Endodermal cell (in vitro differentiated cells): Measurements from ENCODE around the gene REEP6. TPM values are rescaled to one million over a fixed set of nuclear protein-coding genes. Genes with fewer than 3 reads are reported as not detected.

Experiments used
- DNase-seq: peaks from one replicate; pipeline ENCODE4 v3.0.0-alpha.2; 2017
- H3K27ac ChIP-seq: 2 replicates; pipeline ENCODE4 v1.5.1; 2013; ENCODE audit warnings: mild to moderate bottlenecking, low read depth, low read length, moderate library complexity
- H3K27me3 ChIP-seq: 2 replicates; pipeline ENCODE4 v1.6.1; 2013; ENCODE audit warnings: mild to moderate bottlenecking, low read length, moderate library complexity; ENCODE audit not compliant: insufficient read depth, control insufficient read depth, poor library complexity, severe bottlenecking
- H3K36me3 ChIP-seq: 2 replicates; pipeline ENCODE4 v1.7.0; 2013; ENCODE audit warnings: mild to moderate bottlenecking, low read length, moderate library complexity; ENCODE audit not compliant: control insufficient read depth, insufficient read depth
- H3K4me1 ChIP-seq: one replicate; pipeline ENCODE4 v1.7.0; 2013; ENCODE audit warnings: low read length; ENCODE audit not compliant: control insufficient read depth, insufficient read depth
- H3K4me3 ChIP-seq: 2 replicates; pipeline ENCODE4 v1.5.1; 2013; ENCODE audit warnings: mild to moderate bottlenecking, low read length, moderate library complexity
- H3K9ac ChIP-seq: 2 replicates; pipeline ENCODE4 v1.6.1; 2013; ENCODE audit warnings: mild to moderate bottlenecking, low read length, moderate library complexity; ENCODE audit not compliant: poor library complexity, severe bottlenecking; ENCODE audit errors: extremely low read depth
- H3K9me3 ChIP-seq: 2 replicates; pipeline ENCODE4 v1.6.1; 2013; ENCODE audit warnings: mild to moderate bottlenecking, low read length, moderate library complexity; ENCODE audit not compliant: control insufficient read depth
- H3K27ac Mint-ChIP-seq: 2 replicates; pipeline ENCODE4 v1.8.0; 2020; ENCODE audit warnings: mixed read lengths
- H3K27me3 Mint-ChIP-seq: 2 replicates; pipeline ENCODE4 v1.8.0; 2021; ENCODE audit warnings: mild to moderate bottlenecking, mixed read lengths; ENCODE audit not compliant: insufficient read depth
- H3K36me3 Mint-ChIP-seq: 2 replicates; pipeline ENCODE4 v1.8.0; 2020; ENCODE audit warnings: low read depth, mixed read lengths
- H3K4me1 Mint-ChIP-seq: 2 replicates; pipeline ENCODE4 v1.8.0; 2020; ENCODE audit warnings: mixed read lengths
- H3K4me3 Mint-ChIP-seq: 2 replicates; pipeline ENCODE4 v1.8.0; 2020; ENCODE audit warnings: mild to moderate bottlenecking, moderate library complexity, mixed read lengths
- H3K9me3 Mint-ChIP-seq: 2 replicates; pipeline ENCODE4 v1.8.0; 2020; ENCODE audit warnings: mild to moderate bottlenecking, mixed read lengths
- CTCF ChIP-seq: fragments of 200-600 bp; sonication (generic); conservative IDR thresholded peaks from 2 replicates; pipeline ENCODE4 v1.5.0; 2021; ENCODE audit warnings: antibody characterized with exemption, mild to moderate bottlenecking
- WGBS, 2 experiments: methylation state at CpG; one replicate each; pipeline versions ENCODE4 v1.1.5 to v1.1.7; 2013; ENCODE audit warnings: missing lambda C conversion rate in 2 of 2, mixed read lengths in 1 of 2; ENCODE audit not compliant: insufficient coverage in 1 of 2, insufficient read length in 1 of 2; 5-methylcytosine and 5-hydroxymethylcytosine counted together
- total RNA-seq, 2 donors: library from RNA; stranded (reverse); fragmentation: NEBNext Ultra II Directional in 1 of 2; extraction: Animal tissue kit (Norgen Biotek cat#: 25700) in 1 of 2; gene quantifications; 2 replicates in 1 of 2; 3 replicates in 1 of 2; pipeline ENCODE4 v1.2.1, GENCODE V29; 2021

The REEP6 gene
- total RNA-seq, 2 donors from 2014 or later = 24.7 to 49.4 TPM

GRCh38 chr19:1514295-1514661 lies 23.3 kb downstream of the REEP6 start:
- H3K27me3 ChIP-seq = peaks cover 43% of the 10 kb centered on the region

GRCh38 chr19:1514986-1515721 lies 24.2 kb downstream of the REEP6 start:
- no peaks in the 10 kb centered on the region for H3K36me3 Mint-ChIP-seq
- H3K4me3 Mint-ChIP-seq = no peak overlapping the region
- DNase-seq = no peak
- no peaks in the 10 kb centered on the region for H3K4me1 Mint-ChIP-seq
- H3K9me3 ChIP-seq = no peaks in the 10 kb centered on the region
- H3K9me3 Mint-ChIP-seq = peaks cover 3% of the 10 kb centered on the region
- peaks cover 6% of the 10 kb centered on the region for H3K4me1 ChIP-seq
- no peak overlapping the region for H3K9ac ChIP-seq
- no peak overlapping the region for H3K27ac Mint-ChIP-seq
- peaks cover 60% of the 10 kb centered on the region for H3K27me3 Mint-ChIP-seq
- 80 to 83% methylated on average over 7 to 13 of the region's 14 CpGs for WGBS, 2 experiments
- H3K27ac ChIP-seq = no peak overlapping the region
- peaks cover 43% of the 10 kb centered on the region for H3K27me3 ChIP-seq
- no peaks in the 10 kb centered on the region for H3K36me3 ChIP-seq
- TF ChIP-seq CTCF = no peak
- H3K4me3 ChIP-seq = no peak overlapping the region

More at GRCh38 chr19:1514295-1514661, 23.3 kb downstream of the REEP6 start:
- no peak overlapping the region for H3K4me3 Mint-ChIP-seq
- H3K4me1 Mint-ChIP-seq = peaks cover 3% of the 10 kb centered on the region
- no peak overlapping the region for H3K9ac ChIP-seq
- no peaks in the 10 kb centered on the region for H3K36me3 Mint-ChIP-seq
- no peak for TF ChIP-seq CTCF
- no peak for DNase-seq
- no peak overlapping the region for H3K27ac ChIP-seq
- H3K4me3 ChIP-seq = no peak overlapping the region
- H3K36me3 ChIP-seq = no peaks in the 10 kb centered on the region
- H3K9me3 ChIP-seq = no peaks in the 10 kb centered on the region
- H3K27me3 Mint-ChIP-seq = peaks cover 65% of the 10 kb centered on the region
- peaks cover 7% of the 10 kb centered on the region for H3K4me1 ChIP-seq
- no peak overlapping the region for H3K27ac Mint-ChIP-seq
- 77 to 78% methylated on average over 3 to 10 of the region's 10 CpGs for WGBS, 2 experiments
- H3K9me3 Mint-ChIP-seq = peaks cover 3% of the 10 kb centered on the region

GRCh38 chr19:1516395-1516753 lies 25.4 kb downstream of the REEP6 start:
- H3K27me3 ChIP-seq = peaks cover 39% of the 10 kb centered on the region
- TF ChIP-seq CTCF = no peak
- no peak overlapping the region for H3K9ac ChIP-seq
- H3K36me3 ChIP-seq = no peaks in the 10 kb centered on the region
- no peak overlapping the region for H3K4me3 Mint-ChIP-seq
- H3K27ac Mint-ChIP-seq = no peak overlapping the region
- no peaks in the 10 kb centered on the region for H3K4me1 Mint-ChIP-seq
- DNase-seq = no peak
- no peaks in the 10 kb centered on the region for H3K36me3 Mint-ChIP-seq
- no peak overlapping the region for H3K4me3 ChIP-seq
- H3K27me3 Mint-ChIP-seq = peaks cover 59% of the 10 kb centered on the region
- WGBS, 2 experiments = 82 to 84% methylated on average over 7 to 8 of the region's 8 CpGs
- H3K9me3 Mint-ChIP-seq = peaks cover 3% of the 10 kb centered on the region
- H3K27ac ChIP-seq = no peak overlapping the region
- H3K9me3 ChIP-seq = no peaks in the 10 kb centered on the region
- H3K4me1 ChIP-seq = no peaks in the 10 kb centered on the region
